Amygdala (tissue), 56 donors: ENCODE measurements around the gene WIPF3.
"Not testable (repeated sequence)": the region's sequence is repeated elsewhere in the genome, so short reads cannot be mapped to it uniquely, and the experiment has no call there.

Experiments used
- DNase-seq, 56 donors: peaks; one replicate each; lab custom pipeline; 2025; lab: John Stamatoyannopoulos, UW

WIPF3 gene

GRCh38 chr7:29945259-29945809, 139.0 kb downstream of the WIPF3 start:
- no peak for DNase-seq

- peak in 6 of 56 donors; percentile 8 to 29 (median 18) for DNase-seq
Observed at GRCh38 chr7:29946428-29947186, 140.3 kb downstream of the WIPF3 start.

- no peak for DNase-seq
Observed at GRCh38 chr7:29948587-29948986, 142.3 kb downstream of the WIPF3 start.

GRCh38 chr7:29950480-29950879, 144.2 kb downstream of the WIPF3 start:
- DNase-seq = no peak

- DNase-seq = no peak
Observed at GRCh38 chr7:29951206-29951605, 144.9 kb downstream of the WIPF3 start.

- DNase-seq = no peak
Observed at GRCh38 chr7:29953726-29954347, 147.5 kb downstream of the WIPF3 start.

- no peak for DNase-seq
Observed at GRCh38 chr7:29955075-29955792, 148.9 kb downstream of the WIPF3 start.

GRCh38 chr7:29955799-29956486, 149.6 kb downstream of the WIPF3 start:
- no peak for DNase-seq

GRCh38 chr7:29956487-29956836, 150.2 kb downstream of the WIPF3 start:
- DNase-seq = no peak

- no peak for DNase-seq
Observed at GRCh38 chr7:29957521-29958310, 151.4 kb downstream of the WIPF3 start.

- DNase-seq = no peak
Observed at GRCh38 chr7:29958667-29959358, 152.5 kb downstream of the WIPF3 start.

GRCh38 chr7:29961611-29962010, 155.3 kb downstream of the WIPF3 start:
- DNase-seq = not testable (repeated sequence)

- no peak for DNase-seq
Observed at GRCh38 chr7:29962035-29962434, 155.7 kb downstream of the WIPF3 start.

GRCh38 chr7:29965030-29965429, 158.7 kb downstream of the WIPF3 start:
- peak in 1 of 56 donors; percentile 52 for DNase-seq
